ENCODE results near the gene MICOS13. TPM values are rescaled to one million over a fixed set of nuclear protein-coding genes. Genes with fewer than 3 reads are reported as not detected.
A peak's percentile ranks its signal among the peaks of the same experiment; 100 is the strongest.

MICOS13 gene
- total RNA-seq, 1 donor from 2014 or later, result 22.8 TPM

- peaks cover 10% of the 10 kb centered on the region for H3K4me1 Mint-ChIP-seq (ENCODE audit: low read depth, unreplicated experiment)
- no peak for TF ChIP-seq CTCF (IDR thresholded peaks at IDR 0.05; ENCODE audit: partially characterized antibody, unreplicated experiment)
- peaks cover 22% of the 10 kb centered on the region for H3K9me3 Mint-ChIP-seq (ENCODE audit: unreplicated experiment)
- no peak for DNase-seq
- H3K27me3 Mint-ChIP-seq (ENCODE audit: unreplicated experiment), result peaks cover 20% of the 10 kb centered on the region
- H3K4me3 Mint-ChIP-seq (ENCODE audit: unreplicated experiment), result peak overlapping the region; percentile 78
- H3K36me3 Mint-ChIP-seq (ENCODE audit: unreplicated experiment), result peaks cover 5% of the 10 kb centered on the region
- peak overlapping the region; percentile 52 for H3K27ac Mint-ChIP-seq (ENCODE audit: unreplicated experiment)
These were observed 3.0 kb upstream of the MICOS13 start for GRCh38 chr19:5683177-5683886.

GRCh38 chr19:5682107-5682482, 1.8 kb upstream of the MICOS13 start:
- peaks cover 5% of the 10 kb centered on the region for H3K36me3 Mint-ChIP-seq (ENCODE audit: unreplicated experiment)
- DNase-seq, result no peak
- no peak for TF ChIP-seq CTCF (IDR thresholded peaks at IDR 0.05; ENCODE audit: partially characterized antibody, unreplicated experiment)
- H3K4me1 Mint-ChIP-seq (ENCODE audit: low read depth, unreplicated experiment), result peaks cover 10% of the 10 kb centered on the region
- peak overlapping the region; percentile 93 for H3K4me3 Mint-ChIP-seq (ENCODE audit: unreplicated experiment)
- peak overlapping the region; percentile 94 for H3K27ac Mint-ChIP-seq (ENCODE audit: unreplicated experiment)
- peaks cover 17% of the 10 kb centered on the region for H3K27me3 Mint-ChIP-seq (ENCODE audit: unreplicated experiment)
- H3K9me3 Mint-ChIP-seq (ENCODE audit: unreplicated experiment), result peaks cover 22% of the 10 kb centered on the region

GRCh38 chr19:5681391-5682106, 1.2 kb upstream of the MICOS13 start:
- DNase-seq, result no peak
- Mint-ChIP-seq H3K4me1 (ENCODE audit: low read depth, unreplicated experiment) (peaks cover 11% of the 10 kb centered on the region), H3K36me3 (ENCODE audit: unreplicated experiment) (peaks cover 5% of the 10 kb centered on the region)

GRCh38 chr19:5680084-5680436, 256 bp downstream of the MICOS13 start:
- Mint-ChIP-seq H3K9me3 (ENCODE audit: unreplicated experiment) (peaks cover 20% of the 10 kb centered on the region), H3K4me1 (ENCODE audit: low read depth, unreplicated experiment) (peaks cover 19% of the 10 kb centered on the region), H3K27me3 (ENCODE audit: unreplicated experiment) (peaks cover 19% of the 10 kb centered on the region), H3K27ac (ENCODE audit: unreplicated experiment) (peak overlapping the region; percentile 96), H3K36me3 (ENCODE audit: unreplicated experiment) (peaks cover 5% of the 10 kb centered on the region), H3K4me3 (ENCODE audit: unreplicated experiment) (peak overlapping the region; percentile 98)
- TF ChIP-seq CTCF (IDR thresholded peaks at IDR 0.05; ENCODE audit: partially characterized antibody, unreplicated experiment), result no peak
- peak; percentile 51 for DNase-seq

More at GRCh38 chr19:5681391-5682106, 1.2 kb upstream of the MICOS13 start:
- H3K27me3 Mint-ChIP-seq (ENCODE audit: unreplicated experiment), result peaks cover 18% of the 10 kb centered on the region
- TF ChIP-seq CTCF (IDR thresholded peaks at IDR 0.05; ENCODE audit: partially characterized antibody, unreplicated experiment), result no peak
- peak overlapping the region; percentile 93 for H3K4me3 Mint-ChIP-seq (ENCODE audit: unreplicated experiment)
- peak overlapping the region; percentile 94 for H3K27ac Mint-ChIP-seq (ENCODE audit: unreplicated experiment)
- peaks cover 22% of the 10 kb centered on the region for H3K9me3 Mint-ChIP-seq (ENCODE audit: unreplicated experiment)

All from glutamatergic neuron (in vitro differentiated cells).